ENCODE data around the gene VWA3B.
"Not testable (repeated sequence)": the region's sequence is repeated elsewhere in the genome, so short reads cannot be mapped to it uniquely, and the experiment has no call there.

Gene VWA3B

GRCh38 chr2:98252038-98252773, 165.2 kb downstream of the VWA3B start:
- DNase-seq (ENCODE audit: low read depth in 3 of 3) = no peak

GRCh38 chr2:98253461-98254070, 166.6 kb downstream of the VWA3B start:
- DNase-seq (ENCODE audit: low read depth in 3 of 3) = no peak

- no peak for DNase-seq (ENCODE audit: low read depth in 3 of 3)
Observed at GRCh38 chr2:98254504-98255059, 167.6 kb downstream of the VWA3B start.

GRCh38 chr2:98258906-98259305, 171.9 kb downstream of the VWA3B start:
- DNase-seq (ENCODE audit: low read depth in 3 of 3) = no peak

- DNase-seq (ENCODE audit: low read depth in 3 of 3) = no peak
Observed at GRCh38 chr2:98263362-98263761, 176.4 kb downstream of the VWA3B start.

- not testable (repeated sequence) for DNase-seq (ENCODE audit: low read depth in 3 of 3)
Observed at GRCh38 chr2:98268225-98268624, 181.3 kb downstream of the VWA3B start.

- peak in 1 of 3 donors; percentile 14 for DNase-seq (ENCODE audit: low read depth in 3 of 3)
Observed at GRCh38 chr2:98269274-98269673, 182.3 kb downstream of the VWA3B start.

- no peak for DNase-seq (ENCODE audit: low read depth in 3 of 3)
Observed at GRCh38 chr2:98269830-98270229, 182.9 kb downstream of the VWA3B start.

- DNase-seq (ENCODE audit: low read depth in 3 of 3) = no peak
Observed at GRCh38 chr2:98277162-98277859, 190.3 kb downstream of the VWA3B start.

GRCh38 chr2:98278074-98278473, 191.1 kb downstream of the VWA3B start:
- no peak for DNase-seq (ENCODE audit: low read depth in 3 of 3)

GRCh38 chr2:98280376-98281102, 193.6 kb downstream of the VWA3B start:
- no peak for DNase-seq (ENCODE audit: low read depth in 3 of 3)

GRCh38 chr2:98281607-98282006, 194.6 kb downstream of the VWA3B start:
- no peak for DNase-seq (ENCODE audit: low read depth in 3 of 3)

GRCh38 chr2:98282109-98282508, 195.1 kb downstream of the VWA3B start:
- DNase-seq (ENCODE audit: low read depth in 3 of 3) = no peak

- no peak for DNase-seq (ENCODE audit: low read depth in 3 of 3)
Observed at GRCh38 chr2:98293030-98293429, 206.1 kb downstream of the VWA3B start.

GRCh38 chr2:98293931-98294687, 207.1 kb downstream of the VWA3B start:
- no peak for DNase-seq (ENCODE audit: low read depth in 3 of 3)

GRCh38 chr2:98294711-98295110, 207.7 kb downstream of the VWA3B start:
- DNase-seq (ENCODE audit: low read depth in 3 of 3) = no peak

- DNase-seq (ENCODE audit: low read depth in 3 of 3) = no peak
Observed at GRCh38 chr2:98295275-98295674, 208.3 kb downstream of the VWA3B start.

- DNase-seq (ENCODE audit: low read depth in 3 of 3) = no peak
Observed at GRCh38 chr2:98295721-98296414, 208.9 kb downstream of the VWA3B start.

- no peak for DNase-seq (ENCODE audit: low read depth in 3 of 3)
Observed at GRCh38 chr2:98296440-98296839, 209.5 kb downstream of the VWA3B start.

GRCh38 chr2:98297817-98298682, 211.1 kb downstream of the VWA3B start:
- DNase-seq (ENCODE audit: low read depth in 3 of 3) = no peak
